A673 (cell line): Measurements from ENCODE around the gene GBA3.

Experiments used
- EZH2 ChIP-seq: fragments of 200-600 bp; sonication (generic); IDR thresholded peaks from 2 replicates; pipeline ENCODE4 v1.6.1; 2017; ENCODE audit warnings: borderline replicate concordance, low read depth, mild to moderate bottlenecking, mixed read lengths, antibody characterized with exemption, low read length; ENCODE audit not compliant: poor library complexity, severe bottlenecking
- TF ChIP-seq, protein P1 (sequence below): fragments of 300-800, 200-600 bp; sonication (generic); conservative IDR thresholded peaks from 2 replicates; pipeline ENCODE4 v1.5.1; 2017; ENCODE audit warnings: low read depth, mild to moderate bottlenecking, antibody characterized with exemption, low read length, moderate library complexity, mixed read lengths

DNA sequence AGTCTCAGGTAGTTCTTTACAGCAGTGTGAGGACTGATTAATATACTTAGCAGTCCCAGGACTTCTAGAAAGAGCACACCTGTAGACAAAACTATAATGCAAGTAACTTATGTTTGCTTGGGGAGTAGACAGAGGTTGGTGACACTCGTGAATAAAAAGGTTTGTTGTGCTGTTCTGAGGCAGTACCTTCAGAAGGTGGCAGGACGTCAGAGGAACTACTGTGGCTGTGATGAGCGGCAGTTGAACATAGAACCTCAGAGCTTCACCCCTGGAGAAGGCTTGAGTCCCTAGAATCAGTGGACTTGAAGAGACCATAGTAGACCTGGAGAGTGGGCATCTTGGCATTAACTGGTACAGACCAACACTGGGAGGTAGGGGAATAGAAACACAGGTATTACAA, 3.3 kb upstream of the GBA3 start:
- TF ChIP-seq, protein P1, sequence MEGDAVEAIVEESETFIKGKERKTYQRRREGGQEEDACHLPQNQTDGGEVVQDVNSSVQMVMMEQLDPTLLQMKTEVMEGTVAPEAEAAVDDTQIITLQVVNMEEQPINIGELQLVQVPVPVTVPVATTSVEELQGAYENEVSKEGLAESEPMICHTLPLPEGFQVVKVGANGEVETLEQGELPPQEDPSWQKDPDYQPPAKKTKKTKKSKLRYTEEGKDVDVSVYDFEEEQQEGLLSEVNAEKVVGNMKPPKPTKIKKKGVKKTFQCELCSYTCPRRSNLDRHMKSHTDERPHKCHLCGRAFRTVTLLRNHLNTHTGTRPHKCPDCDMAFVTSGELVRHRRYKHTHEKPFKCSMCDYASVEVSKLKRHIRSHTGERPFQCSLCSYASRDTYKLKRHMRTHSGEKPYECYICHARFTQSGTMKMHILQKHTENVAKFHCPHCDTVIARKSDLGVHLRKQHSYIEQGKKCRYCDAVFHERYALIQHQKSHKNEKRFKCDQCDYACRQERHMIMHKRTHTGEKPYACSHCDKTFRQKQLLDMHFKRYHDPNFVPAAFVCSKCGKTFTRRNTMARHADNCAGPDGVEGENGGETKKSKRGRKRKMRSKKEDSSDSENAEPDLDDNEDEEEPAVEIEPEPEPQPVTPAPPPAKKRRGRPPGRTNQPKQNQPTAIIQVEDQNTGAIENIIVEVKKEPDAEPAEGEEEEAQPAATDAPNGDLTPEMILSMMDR = no peak
- TF ChIP-seq EZH2 = no peak
